Hepatic stellate cell (primary cell): ENCODE data around the gene POLR2J2.
"Not testable (repeated sequence)": the region's sequence is repeated elsewhere in the genome, so short reads cannot be mapped to it uniquely, and the experiment has no call there.

Source experiments
- DNase-seq: peaks from one replicate; pipeline ENCODE4 v3.0.0; 2011; ENCODE audit warnings: low spot score

The POLR2J2 gene

DNA sequence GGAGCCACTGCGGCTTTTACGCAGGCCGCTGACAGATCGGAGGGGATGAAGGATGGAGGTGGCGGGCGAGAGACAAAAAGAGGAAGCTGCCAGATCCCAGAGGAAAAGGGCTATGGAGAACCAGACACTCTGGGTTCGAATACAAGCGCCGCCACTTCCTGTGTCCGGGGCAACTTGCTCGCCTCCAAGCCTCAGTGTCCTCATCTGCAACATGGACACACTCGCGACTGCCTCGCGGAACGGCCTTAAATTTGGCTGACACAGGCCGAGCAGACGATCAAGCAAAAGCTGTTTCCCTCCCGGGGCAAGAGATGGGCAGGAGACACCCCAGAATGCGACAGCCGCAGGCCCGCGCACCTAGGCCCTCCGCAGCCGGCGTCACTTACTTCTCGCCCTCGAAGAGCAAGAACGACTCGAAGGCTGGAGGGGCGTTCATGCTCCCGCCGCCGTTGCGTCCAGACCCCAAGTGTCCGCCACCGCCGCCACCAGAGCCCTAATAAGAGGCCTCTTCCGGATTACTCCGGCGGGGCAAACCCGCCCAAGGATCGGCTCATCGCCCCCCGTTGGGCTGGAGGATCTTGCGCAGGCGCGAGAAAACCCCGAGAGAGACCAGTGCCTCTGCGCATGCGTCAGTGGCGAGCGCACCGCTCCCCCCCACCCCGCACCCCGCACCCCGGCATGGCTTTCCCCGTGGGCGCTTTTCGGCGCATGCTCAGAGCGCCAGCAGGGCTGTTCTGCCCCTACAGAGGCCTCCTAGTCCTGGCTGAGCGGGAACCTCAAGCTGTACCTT is at the start of gene POLR2J2:
TSS of gene POLR2J2 (minus strand) at position 498 of the 790 bp plus-strand sequence. CDS start at position 436, 62 bp downstream.
- DNase-seq = not testable (repeated sequence)

DNA sequence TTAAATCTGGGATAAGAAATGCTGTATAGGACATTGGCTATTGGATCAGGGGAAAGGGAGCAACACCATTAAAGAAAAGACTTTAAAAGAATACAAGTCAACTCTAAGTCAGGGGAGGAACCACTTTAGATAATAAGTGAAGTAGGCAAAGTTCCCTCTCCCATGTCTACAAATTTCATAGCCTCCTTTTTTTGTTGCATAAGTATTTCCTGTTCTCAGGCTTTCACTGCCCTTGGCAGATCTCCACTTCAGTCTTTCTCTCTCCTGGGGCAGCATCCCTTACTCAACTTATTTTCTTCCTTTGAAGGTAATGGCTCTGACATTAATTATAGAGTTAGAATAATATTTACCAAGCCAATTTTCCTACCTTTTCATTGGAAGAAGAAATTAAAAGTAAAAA is 47.0 kb upstream of the POLR2J2 start:
- DNase-seq = not testable (repeated sequence)

DNA sequence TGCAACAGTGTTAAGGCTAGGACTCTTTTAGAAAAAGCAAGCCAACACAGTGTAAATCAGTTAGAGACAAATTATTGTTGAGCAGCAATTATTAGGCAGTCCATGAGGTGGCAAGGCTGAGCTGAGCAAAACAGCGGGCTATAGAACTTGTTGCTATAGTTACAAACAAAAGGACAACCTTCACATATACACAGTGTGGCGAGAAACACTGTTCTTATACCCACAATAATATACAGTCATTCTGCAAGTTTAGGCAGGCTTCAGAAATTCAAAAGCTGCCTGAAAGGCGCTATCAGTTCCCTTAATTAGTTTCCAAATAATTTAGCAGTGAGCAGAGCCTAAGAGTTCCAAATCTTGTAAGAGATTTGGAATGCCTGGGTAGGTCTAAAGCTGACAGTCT is 44.3 kb upstream of the POLR2J2 start:
- not testable (repeated sequence) for DNase-seq

DNA sequence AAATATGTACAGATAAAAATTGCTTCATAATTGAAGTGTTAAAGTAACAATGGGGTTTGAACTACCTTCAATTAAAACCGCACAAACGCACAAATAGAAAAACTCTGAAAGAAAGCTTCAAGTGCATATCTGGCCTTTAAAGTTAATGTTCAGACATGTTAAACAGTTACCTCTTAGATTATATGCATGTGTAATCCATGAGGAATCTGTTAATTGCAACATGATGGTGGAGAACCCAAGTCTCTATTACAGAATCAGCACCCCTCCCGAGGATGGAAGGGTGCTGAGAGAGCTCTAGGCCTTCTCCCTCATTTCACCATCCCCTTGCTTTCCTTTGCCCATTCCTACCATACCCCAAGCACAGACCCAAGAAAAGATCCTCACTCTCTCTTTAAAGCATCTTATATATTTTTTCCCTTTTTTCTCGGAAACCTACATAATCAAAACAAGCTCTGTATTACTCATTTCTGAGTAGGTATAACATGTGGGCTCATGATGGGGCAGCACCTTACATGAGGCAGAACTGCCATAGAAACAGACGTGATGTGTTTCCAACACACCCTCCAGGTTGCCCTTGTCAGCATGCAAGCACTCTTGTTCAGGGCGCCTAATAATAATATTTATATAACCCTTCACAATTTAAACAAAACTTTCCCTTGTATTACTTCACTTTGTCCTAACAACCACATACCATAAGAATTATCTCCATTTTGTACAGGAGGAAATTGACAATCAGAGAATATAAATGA is 43.5 kb upstream of the POLR2J2 start:
- not testable (repeated sequence) for DNase-seq

DNA sequence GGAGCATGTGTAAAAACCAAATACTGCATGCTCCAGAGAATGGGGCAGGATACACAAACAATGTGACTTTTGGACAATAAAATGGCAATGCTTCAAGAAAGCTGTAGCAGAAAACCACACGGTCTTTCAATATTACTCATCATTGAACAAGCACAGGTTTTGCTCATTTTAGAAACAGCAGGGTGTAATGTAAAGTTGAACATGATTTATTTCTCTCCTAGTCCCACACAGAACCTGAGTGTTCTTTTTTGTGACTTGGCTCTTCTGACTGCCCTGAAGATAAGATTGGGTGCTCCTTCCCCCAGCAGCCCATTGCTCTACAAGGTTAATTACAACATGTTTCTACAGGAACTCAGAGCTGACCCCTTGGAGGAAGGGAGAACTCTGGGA is 42.2 kb upstream of the POLR2J2 start:
- not testable (repeated sequence) for DNase-seq

DNA sequence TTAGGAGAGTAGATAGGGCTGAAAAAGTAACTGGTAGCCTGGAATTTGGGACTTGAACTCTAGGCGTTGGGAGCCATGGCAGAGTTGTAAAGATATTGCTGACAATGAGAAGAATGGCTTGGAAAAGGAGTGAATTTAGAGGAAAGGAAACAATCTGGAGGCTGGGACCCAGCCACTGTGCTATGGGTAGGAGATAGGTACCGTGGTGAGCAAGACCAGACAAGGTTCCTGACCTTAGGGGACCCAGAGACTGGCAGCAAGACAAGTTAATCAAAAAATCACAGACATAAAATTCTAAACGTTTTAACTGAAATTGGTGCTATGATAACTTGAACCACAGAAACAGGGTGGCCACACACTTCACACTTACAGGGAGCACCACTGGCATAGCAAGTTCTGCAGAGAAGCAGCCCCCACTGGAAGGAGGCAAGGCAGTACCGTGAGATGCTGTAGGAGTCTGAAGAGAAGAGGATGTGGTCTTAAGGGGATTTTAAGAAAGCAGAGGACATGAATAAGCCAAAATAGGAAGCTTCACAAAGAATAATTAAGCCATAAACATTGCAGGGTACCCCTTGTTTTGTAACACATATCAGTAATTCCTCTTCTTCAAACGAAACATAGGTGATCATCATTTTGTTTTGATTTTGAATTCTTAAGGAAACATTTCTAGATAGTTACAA is 41.7 kb upstream of the POLR2J2 start:
- DNase-seq = not testable (repeated sequence)

DNA sequence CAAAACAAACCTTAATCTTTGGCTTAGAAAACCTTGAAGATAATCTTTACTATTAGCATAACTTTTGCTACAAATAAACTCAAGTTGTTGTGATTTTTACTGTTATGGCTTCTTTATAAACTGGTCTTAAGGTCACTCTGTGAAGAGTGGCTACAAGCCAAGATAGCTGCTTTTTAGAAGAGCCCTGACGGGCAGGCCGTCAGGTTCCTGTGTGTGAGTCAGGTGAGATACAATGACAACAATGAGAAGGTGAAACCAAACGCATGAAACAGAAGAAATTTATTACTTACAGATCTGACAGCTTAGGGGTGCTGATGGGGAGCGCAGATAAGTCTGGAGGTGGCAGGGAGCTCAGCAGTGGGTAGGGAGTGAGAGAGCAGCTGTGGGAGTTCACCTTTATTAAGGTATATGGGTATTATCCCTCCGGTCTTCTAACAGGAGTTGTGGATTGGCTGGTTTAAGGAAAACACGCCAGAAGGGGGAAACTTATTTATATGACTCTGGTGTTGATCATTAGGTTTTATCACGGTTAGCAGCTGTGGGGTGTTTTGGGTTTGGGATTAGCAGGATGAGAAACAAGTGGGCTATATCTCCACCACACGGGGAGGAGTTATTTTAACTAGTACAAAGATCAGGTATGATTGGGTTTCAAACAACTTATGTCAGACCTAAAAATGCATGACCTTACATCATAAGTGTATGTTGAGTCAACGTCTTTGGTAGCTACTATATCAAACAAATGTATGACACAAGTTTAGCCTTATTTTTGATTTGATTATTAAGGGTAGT is 27.7 kb upstream of the POLR2J2 start:
- DNase-seq = not testable (repeated sequence)

DNA sequence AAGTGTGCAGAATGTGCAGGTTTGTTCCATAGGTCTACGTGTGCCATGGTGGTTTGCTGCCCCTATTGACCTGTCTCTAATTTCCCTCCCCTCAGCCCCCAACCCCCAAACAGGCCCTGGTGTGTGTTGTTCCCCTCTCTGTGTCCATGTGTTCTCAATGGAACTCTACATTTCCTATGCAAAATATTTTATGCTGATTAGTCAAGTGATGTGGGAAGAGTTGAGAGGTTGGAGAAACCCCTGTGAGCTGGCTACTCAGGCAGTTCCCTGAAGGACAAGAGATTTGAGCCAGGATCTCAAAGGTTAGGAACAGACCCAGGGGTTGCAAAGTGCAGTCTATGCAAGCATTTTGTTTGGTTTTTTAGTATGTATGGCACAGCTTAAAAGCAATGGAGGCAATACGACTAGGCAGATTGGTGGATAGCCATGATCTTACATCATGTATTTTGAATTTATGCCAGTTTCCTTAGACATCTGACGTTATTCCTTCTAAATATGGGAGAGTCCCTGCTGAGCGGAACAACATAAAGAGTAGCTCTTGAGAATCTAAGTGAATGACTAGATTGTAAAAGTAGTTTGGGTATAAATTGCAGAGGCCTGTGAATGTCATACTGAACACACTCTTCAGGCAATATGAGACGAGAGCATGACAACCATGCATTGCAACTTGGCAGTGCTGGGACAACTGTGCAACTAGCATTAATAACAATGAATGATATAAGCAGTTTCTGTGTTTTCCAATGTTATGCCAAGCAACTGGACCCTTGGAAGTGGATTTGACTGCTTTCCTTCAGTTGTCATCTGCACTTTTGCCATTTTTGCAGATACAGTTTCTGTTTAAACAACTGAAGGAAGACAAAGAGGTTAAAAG is 26.4 kb upstream of the POLR2J2 start:
- not testable (repeated sequence) for DNase-seq

DNA sequence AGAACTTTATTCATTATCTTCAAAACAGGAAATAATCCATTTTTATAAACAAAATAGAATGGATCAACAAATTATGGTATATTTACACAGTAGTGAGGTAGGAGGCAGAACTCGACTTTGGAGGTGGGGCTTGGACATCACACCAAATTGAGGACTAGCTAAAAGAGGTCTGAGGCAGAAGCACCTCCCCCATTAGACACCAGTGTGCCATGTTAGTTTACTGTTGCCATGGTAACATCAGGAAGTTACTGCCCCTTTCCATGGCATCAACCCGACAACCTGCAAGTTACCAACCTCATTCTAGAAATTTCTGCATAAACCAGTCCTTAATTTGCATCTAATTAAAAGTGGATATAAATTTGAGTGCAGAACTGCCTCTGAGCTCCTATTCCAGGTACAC is 24.5 kb upstream of the POLR2J2 start:
- DNase-seq = not testable (repeated sequence)

DNA sequence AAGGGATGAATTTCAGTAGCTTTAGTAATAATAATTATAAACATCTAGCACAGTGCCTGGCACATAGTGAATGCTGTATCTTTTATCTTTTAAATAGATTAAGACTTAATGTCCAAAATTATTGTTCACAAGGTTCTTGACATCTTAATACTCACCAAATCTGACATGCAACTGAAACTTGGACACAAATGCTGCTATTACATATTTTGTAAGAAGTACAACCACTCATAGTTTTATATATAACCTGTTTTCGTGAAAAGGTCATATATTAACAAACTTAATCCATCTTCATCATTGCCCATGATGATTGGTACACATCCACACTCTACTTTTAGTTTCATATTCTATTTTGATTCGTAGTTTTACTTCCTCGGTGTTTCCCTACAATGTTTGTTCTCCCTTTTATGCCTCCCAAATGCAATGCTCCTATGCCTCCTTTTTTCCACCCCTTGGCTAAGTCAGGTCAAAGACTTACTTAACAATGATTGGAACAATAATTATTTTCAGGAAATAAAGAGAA is 23.6 kb upstream of the POLR2J2 start:
- not testable (repeated sequence) for DNase-seq

DNA sequence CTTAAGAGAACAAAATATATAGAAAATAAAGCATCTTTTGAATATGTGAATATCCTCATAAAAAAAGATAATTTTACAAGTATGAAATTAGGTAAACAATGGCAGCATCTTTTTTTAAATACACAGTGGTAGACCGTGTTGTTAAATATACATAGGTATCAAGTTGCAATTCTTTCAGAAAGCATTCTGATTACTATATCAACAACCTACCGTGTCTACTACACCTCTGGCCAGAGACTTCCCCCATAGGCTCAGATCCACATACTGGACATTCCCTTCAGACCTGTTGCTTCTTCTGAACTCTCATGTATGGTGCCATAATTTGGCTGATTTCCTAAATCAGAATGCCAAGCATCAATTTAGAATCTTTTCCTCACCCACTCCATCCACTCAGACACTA is 22.5 kb upstream of the POLR2J2 start:
- not testable (repeated sequence) for DNase-seq

DNA sequence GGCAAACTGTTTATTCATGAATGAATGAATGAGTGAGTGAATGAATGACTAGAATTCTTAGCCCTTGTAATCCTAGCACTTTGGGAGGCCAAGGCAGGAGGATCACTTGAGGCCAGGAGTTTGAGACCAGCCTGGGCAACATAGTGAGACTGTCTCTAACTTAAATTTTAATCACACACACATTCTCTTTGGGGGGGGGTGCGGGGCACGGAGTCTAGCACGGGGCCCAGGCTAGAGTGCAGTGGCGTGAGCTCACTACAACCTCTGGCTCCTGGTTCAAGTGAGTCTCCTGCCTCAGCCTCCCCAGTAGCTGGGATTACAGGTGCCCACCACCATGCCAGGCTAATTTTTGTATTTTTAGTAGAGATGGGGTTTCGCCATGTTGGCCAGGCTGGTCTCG is 19.1 kb upstream of the POLR2J2 start:
- DNase-seq = not testable (repeated sequence)

DNA sequence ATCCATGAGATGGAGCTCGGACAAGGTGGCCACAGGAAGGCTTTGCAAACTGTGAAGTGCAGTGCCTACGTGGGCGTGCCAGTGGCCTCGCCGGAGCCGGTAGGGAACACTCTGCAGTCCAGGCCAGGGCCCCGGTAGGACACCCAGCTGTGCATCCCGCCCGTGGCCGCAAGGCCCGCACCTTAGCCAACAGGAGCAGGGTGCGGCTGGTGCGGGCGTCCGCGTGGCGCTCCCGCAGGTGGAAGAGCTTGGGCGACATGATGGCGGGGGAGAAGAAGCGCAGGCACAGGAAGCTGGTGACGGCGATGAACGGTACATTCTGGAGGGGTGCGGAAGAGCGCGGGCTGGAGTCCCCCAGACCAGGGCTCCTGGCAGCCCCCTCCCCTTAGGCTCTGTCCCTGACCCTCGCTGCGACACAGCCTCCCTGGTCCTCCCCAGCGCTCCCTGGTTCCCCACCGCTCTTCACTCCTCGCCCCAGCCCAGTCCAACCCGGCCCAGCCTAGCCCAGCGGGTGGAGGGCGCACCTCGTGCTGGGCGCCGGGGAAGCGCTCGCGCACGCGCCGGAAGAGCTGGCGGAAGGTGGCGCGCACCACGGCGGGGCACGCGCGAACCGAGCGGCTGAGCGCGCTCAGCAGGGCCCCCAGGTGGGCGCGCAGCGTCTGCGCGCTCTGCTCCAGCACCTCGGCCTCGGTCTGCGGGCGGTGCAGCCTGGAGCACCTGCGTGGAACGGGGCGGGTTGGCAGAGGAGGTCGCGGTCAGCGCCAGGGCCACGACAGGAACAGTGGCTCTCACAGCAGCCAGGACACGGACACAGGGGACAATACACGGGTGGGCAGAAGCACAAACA is 18.2 kb upstream of the POLR2J2 start:
- DNase-seq = not testable (repeated sequence)

DNA sequence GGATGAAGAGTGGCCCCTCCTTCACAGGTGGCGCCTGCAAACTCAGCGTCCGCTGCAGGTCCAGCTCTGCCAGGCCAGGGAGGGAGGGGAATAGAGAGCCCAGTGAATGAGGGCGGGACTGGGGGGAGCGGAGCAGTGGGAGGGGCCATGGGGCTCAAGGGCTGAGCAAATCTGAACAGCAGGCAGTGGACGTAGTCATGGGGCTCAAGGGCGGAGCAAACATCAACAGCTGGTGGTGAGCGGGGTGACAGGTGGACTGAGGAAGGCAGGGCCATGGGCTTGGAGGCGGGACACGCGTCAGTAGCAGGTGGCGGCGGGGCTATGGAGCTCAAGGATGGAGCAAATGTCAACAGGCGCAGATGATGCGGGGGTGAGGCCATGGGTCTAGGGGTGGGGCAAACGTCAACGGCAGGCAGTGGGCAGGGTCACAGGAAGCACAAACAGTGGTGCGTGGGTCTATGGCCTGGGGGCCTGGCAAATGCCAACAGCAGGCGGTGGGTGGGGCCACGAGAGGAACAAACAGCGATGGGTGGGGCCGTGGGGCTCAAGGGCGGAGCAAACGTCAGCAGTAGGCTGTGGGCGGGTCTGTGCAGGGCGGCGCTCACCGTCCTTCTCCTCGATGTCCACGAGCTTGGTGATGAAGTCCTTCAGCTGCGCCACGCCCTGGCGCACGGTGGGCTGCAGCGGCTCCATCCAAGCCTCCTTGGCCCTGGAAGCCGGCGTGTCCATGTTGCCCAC is 17.0 kb upstream of the POLR2J2 start:
- not testable (repeated sequence) for DNase-seq

DNA sequence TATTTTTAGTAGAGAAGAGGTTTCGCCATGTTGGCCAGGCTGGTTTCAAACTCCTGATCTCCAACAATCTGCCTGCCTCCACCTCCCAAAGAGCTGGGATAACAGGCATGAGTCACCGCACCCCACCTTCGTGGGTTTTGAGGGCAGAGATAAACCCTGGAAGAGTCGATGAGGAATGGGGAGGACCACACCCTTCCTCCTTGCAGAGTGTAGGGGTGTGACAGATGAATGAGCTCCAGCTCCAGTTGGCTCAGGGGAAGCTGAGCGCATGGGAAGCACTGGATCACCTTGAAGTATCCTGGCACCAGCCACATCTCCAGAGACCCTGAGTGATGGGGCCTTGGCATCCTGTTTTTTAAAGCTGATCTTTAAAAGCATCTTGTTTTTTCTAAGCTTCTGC is 11.1 kb upstream of the POLR2J2 start:
- DNase-seq = not testable (repeated sequence)

DNA sequence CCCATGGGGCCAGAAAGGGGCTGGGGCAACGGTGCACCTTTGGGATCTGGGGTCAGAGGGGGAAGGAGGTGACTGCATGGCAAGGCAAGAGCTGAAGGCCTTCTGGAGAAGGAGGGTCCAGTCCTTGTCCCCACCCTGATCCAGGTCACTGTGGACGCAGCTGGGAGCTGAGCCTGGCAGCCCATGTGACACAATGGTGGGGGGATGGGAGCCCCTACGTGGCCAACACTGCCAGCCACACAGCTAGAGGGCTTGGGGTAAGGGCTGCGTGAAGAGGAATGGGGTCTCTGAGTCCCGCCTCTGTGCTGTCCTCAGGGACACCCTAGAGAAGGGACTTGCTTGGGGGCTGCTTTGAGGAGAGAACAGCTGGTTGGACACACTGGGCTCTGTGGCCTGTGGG is 9.3 kb upstream of the POLR2J2 start:
- DNase-seq = not testable (repeated sequence)

DNA sequence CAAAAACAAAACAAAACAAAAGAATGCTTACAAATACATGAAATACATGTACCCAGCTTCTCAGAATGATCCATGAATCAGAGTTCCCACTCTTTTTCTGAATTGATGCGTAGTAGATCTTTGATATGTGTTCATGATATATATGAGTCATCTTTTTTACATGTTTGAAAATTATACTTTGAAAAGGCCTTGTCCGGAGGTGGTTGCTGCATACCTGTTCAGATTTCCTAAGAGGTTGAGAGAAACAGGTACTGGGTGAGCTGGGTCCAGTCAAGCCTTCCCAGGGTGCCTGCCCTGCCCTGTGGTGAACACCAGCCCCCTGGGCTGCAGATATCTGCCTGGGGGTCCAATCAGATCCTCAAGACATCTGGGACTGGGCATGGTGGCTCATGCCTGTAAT is 4.1 kb upstream of the POLR2J2 start:
- DNase-seq = not testable (repeated sequence)

DNA sequence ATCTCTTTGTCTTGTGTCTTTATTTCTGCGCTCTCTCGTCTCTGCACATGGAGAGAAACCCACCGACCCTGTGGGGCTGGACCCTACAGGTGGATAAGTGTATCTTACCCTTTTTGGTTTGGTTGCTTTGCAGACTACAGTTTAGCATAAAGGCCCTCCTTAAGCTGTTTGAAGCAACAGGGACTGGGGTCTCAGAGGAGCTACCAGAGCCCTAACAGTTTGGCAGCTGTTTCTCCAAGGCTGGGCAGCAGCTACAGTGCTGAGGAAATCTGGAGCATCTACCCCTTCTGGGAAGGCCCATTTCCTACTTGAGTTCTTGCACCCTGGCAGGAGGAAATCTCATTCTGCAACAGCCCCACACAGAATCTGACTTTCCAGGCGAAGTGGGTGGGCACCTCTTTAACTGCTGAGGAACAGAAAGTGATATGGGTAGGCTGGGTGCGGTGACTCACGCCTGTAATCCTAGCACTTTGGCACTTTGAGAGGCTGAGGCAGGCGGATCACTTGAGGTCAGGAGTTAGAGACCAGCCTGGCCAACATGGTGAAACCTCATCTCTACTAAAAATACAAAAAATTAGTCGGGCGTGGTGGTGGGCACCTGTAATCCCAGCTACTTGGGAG is 2.1 kb upstream of the POLR2J2 start:
- DNase-seq = not testable (repeated sequence)
